HT-29 (cell line): ENCODE data around the gene PIF1. TPM values are rescaled to one million over a fixed set of nuclear protein-coding genes. Genes with fewer than 3 reads are reported as not detected.
A peak's percentile ranks its signal among the peaks of the same experiment; 100 is the strongest.
"Not testable (repeated sequence)": the region's sequence is repeated elsewhere in the genome, so short reads cannot be mapped to it uniquely, and the experiment has no call there.

Experiments
- DNase-seq: peaks from one replicate; pipeline ENCODE4 v3.0.0-alpha.2; 2015; ENCODE audit warnings: low spot score
- total RNA-seq: library from RNA; depleted of rRNA; stranded (reverse); fragments of >200 nt; shearing (Covaris generic); gene quantifications from 2 replicates; pipeline ENCODE4 v1.2.3, GENCODE V29; 2014

PIF1 gene
- total RNA-seq, 1 experiment from 2014 or later, result 66.2 TPM

DNA sequence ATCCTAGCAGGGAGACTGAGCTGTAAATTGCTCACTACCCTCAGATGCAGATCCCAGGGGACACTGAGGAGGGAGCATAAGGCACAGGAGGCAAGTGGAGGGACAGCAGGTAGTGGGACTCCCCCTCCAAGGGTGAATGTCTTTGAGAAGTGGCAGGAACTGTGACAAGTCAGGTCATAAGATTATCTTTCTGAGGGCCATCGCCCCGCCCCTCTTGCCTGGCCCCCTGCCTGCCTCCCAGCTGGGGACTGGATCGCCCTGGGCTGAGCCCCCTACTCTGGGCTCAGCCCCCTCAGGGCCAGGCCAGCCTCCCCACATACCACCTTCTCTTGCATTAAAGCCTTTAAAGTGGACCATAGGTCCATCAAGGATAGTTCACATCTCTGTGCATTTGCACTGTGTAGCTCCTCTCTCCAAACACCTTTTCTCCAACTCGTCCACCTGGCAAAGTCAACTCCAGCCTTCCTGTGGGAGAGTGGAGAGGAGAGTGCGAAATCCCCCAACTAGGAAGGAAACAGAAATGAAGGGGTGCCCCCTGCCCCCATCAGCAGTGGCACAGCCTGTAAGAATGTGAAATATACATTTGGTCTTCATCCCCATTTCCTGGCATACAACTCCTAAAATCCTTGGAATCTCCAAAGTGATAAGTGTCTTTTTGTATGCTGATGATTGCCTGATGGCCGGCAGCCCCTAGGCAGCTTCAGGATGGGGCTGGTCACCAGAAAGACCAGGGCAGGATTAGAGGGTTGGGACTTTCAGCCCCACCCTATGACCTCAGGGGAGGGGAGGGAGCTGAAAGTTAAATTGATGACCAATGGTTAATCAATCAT, 14.7 kb downstream of the PIF1 start:
- no peak for DNase-seq

DNA sequence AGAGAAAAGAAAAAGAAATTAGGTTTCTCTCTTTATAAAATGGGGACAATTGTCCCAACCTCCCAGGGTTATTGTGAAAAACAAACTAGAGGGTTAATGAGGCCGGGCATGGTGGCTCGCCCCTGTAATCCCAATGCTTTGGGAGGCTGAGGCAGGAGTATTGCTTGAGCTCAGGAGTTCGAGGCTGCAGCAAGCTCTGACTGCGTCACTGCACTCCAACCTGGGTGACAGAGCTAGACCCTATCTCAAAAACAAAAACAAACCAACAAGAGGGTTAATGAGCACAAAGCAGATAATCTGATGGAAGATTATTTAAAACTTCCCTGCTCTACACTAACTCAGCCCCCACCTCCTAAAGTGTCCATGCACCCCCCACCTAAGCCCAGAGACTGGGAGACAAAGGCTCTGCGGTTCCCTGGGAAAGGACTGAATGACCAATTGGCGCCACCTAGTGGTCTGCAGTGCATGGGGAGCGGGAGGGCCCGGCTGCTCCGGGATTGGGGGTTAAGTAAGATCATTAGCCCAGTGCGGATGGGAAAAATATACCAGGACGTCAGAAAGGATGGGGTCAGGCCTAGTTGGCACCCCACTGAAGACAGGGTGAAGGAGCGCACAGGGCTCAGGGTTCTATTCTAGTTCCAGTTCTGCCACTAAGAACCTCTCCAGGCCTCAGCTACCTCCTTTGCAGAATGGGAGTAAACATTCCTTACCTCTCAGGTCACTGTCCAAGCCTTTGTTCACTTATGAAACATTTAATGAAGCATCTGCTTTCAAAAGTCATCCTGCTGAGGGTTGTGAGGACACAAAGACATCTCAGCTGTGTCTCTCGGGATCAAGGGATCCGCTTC, 15.6 kb downstream of the PIF1 start:
- peak; percentile 93 for DNase-seq

DNA sequence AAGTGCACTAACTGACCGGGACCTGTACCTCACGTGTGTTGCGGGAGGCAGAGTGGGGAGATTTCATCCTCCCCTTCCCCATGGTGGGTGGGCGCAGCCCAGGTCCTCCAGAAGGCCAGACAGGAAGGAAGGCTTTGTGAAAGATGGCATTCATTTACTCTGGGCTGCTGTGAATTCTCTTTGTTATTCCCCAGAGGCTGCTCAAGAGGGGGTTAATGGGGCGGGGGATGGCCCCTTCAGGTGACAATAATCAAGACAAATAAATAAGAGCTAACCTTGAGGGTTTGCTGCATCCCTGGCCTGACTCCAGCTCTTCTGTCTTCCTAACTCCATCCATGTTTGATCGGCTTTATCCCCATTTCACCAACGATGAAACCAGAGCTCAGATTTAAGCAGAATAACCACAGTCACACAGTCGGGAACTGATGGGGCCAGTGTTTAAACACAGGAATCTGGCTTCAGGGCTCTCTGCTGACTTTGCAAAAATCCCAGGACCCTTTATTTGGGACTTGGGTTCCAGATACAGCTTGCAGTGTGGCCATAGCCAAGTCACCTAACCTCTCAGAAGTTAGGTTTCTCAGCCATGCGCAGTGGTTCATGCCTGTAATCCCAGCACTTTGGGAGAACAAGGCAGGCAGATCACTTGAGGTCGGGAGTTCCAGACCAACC, 16.5 kb downstream of the PIF1 start:
- DNase-seq, result no peak

DNA sequence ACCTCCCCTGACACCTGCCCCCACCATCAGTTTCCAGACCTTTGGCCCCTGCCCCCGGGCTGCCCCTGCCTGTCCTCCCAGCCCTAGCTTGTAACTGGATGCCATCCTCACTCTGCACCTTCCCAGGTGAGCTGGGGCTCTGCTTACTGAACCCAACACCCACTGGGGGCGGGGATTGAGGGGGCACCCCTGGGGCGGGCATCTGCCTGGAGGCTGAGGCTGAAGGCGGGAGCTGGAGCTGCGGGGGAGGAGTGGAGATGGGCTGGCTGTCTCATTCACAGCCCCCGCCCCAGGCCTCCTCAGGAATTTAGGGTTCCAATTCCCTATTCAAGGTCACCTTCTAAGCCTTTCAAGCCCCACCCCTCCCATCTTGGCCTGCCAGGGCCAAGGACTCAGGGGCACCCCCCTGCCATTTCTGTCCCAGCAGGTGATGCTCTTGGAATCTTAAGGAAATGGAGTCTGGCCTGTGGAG, 17.7 kb downstream of the PIF1 start:
- no peak for DNase-seq

DNA sequence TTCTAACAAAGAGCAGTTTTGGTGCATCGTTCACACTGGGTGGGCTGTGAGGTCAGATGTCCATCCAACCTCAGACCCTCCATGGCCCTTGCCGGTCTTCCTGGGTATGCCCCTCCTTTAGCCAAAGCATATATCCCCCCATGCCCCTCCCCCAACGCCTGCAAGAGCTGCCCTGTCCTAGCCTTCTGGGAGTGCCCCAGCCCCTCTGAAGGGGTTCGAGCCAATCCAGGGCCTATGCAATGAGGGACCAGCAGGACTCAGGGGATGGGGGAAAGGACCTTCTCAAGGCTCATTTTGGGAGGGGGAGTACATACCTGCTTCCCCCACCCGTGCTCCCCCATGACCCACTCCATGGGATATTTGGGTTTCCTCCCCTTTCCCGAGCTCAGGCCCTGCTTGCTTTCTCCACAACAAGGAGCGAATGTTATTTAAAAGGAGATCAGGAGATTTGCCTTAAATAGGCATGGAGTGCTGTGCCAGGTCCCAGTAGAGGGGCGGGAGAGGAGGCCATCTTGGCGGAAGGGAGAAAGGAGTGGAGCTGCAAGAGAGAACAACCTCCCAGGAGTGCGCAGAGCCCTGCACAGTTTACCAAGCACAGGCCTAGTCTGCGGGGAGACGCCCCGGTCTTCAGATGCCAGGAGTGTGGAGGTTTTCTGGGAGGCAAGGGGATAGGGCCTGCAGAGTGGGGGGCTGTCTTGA, 18.2 kb downstream of the PIF1 start:
- DNase-seq, result no peak

DNA sequence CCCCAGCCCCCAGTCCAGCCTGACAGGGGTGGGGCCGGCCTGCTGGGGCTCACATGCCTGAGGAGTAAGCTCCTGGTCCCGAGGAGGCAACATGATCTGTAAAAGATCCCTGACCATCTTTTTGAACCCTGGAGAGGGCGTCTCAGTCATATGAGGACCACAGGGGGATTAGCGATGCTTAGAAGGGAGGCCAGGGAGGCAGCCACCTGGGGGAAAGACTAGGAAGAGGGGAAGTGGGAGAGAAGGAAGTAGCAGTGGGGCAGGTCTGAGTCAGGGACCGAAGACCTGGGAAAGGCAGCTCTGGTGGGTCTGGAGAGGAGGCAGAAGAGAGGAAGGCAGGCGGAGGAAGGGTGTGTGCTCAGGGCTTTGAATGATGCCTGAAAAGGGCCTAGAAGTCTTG, 18.9 kb downstream of the PIF1 start:
- no peak for DNase-seq

DNA sequence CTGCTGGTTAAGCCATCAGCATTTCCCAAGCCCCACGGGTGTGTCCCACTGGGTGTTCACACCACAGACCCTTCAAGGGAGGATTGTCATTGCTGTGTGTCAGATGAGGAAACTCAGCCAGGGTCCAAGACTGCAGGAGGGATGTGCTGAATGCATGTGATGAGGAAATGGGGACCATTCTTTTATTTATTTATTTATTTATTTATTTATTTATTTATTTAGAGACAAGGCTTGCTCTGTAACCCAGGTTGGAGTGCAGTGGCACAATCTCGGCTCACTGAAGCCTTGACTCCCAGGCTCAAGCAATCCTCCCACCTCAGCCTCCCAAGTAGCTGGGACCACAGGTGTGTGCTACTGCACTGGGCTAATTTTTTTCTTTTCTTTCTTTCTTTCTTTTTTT, 20.8 kb downstream of the PIF1 start:
- DNase-seq, result no peak

DNA sequence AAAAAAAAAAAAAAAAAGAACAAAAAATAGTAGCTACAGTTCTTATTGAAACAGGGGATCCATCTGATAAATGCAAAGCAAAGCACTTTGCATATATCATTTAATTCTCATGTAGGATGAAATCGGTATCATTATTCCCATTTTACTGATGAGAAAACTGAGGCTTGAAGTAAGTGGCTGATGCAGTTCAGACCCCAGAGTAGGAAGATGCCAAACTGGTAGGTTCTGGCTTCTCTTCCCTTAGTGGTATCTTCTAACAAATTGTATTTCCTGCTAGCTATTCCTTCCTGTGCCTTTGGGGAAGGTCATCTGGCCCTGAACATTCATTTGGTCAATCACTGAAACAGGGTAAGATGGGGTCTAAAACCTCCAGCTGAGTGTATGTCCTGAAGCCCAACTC, 21.9 kb downstream of the PIF1 start:
- no peak for DNase-seq

DNA sequence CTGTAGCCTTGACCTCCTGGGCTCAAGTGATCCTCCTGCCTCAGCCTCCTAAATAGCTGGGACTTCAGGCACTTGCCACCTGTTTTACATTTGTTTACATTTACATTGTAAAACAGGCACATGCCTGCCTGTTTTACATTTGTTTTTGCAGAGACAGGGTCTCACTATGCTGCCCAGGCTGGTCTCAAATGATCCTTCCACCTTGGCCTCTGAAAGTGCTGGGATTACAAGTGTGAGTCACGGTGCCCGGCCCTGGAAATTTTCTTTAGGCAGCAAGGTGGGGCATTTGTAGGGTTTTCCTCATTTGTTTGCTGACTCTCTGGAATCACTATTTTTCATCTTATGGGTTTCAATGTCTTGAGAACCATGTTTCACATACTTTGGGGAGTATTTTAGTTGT, 25.0 kb downstream of the PIF1 start:
- no peak for DNase-seq

DNA sequence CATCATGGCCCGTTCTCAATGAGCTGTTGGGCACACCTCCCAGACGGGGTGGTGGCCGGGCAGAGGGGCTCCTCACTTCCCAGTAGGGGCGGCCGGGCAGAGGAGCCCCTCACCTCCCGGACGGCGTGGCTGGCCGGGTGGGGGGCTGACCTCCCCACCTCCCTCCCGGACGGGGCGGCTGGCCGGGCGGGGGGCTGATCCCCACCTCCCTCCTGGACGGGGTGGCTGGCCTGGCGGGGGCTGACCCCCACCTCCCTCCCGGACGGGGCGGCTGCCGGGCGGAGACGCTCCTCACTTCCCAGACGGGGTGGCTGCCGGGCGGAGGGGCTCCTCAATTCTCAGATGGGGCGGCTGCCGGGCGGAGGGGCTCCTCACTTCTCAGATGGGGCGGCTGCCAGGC, 26.5 kb downstream of the PIF1 start:
- not testable (repeated sequence) for DNase-seq

DNA sequence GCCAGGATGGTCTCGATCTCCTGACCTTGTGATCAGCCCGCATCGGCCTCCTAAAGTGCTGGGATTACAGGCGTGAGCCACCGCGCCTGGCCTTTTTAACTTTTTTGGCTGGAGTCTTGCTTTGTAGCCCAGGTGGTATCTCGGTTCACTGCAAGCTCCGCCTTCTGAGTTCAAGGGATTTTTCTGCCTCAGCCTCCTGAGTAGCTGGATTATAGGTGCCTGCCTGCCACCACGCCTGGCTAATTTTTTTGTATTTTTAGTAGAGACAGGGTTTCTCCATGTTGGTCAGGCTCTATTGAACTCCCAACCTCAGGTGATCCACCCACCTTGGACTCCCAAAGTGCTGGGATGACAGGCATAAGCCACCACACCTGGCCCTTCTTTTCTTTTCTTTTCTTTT, 29.5 kb downstream of the PIF1 start:
- not testable (repeated sequence) for DNase-seq

DNA sequence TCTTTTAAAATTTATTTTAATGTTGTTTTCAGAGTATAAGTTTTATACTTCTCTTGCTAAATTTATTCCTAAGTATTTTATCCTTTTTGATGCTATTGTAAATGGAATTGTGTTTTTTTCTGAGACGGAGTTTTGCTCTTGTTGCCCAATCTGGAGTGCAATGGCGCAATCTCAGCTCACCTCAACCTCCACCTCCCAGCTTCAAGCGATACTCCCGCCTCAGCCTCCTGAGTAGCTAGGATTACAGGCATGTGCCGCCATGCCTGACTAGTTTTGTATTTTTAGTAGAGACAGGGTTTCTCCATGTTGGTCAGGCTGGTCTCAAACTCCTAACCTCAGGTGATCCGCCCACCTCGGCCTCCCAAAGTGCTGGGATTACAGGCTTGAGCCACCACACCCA, 30.1 kb downstream of the PIF1 start:
- not testable (repeated sequence) for DNase-seq

DNA sequence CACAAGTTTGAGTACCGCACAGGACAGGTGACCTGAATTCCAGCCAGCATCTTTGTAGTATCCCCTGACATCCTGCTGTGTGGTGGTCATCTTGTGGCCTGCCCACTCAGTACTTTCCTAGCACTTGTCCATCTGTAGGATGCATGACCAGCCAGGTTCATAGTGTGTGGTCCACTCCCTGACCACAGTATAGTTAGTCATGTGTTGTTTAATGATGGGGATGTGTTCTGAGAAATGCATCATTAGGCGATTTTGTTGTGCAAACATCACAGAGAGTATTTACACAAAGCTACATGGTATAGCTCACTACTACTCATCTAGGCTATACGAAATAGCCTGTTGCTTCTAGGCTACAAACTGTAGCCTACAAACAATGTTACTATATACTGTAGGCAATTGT, 33.2 kb downstream of the PIF1 start:
- no peak for DNase-seq

DNA sequence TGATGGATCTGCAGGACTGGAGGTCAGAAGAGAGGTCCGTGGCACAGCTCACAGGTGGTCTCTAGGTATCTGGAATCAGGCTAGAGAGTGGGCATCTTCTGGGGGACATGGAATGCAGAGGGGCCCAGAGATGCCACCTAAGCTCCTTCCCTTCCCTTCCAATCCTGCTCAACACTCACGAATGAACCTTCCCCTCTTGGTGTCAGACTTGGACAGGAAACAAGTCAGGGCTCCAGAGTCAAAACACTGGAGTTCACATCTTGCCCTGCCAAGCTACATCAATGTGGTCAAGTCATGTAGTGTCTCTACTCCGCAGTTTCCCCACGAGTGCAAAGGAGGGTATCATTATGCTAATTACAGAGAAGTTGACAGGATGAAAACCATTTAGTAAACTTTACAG, 34.0 kb downstream of the PIF1 start:
- DNase-seq, result no peak

DNA sequence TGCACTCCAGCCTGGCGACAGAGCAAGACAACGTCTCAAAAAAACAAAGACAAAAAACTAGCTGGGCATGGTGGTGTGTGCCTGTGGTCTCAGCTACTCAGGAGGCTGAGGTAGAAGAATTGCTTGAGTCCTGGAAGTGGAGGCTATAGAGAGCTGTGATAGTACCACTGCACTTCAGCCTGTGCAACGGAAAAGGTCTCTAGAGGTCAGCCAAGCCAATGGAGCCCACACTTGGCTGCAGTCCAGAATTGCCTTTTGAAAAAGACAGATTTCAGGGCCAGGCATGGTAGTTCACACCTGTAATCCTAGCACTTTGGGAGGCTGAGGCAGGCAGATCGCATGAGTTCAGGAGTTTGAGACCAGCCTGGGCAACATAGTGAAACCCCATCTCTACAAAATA, 41.7 kb downstream of the PIF1 start:
- no peak for DNase-seq

DNA sequence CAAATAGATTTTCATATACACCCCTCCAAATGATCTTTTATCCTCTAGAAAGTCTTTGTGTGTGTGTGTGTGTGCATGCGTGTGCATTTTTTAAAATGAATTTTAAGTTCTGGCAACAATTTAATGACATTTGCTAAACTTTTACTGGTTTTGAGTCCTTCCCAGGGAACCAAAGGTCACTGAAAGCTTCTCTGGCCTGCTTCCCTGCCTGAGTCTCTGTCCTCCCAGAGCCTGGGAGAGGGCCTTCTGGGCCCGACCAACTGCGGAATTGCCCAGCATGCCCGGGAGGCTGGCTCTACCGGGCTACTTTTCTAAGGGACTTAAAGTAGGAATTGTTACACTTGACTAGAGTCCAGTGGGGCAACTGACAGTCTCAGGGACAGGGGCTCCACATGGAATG, 42.7 kb downstream of the PIF1 start:
- no peak for DNase-seq

DNA sequence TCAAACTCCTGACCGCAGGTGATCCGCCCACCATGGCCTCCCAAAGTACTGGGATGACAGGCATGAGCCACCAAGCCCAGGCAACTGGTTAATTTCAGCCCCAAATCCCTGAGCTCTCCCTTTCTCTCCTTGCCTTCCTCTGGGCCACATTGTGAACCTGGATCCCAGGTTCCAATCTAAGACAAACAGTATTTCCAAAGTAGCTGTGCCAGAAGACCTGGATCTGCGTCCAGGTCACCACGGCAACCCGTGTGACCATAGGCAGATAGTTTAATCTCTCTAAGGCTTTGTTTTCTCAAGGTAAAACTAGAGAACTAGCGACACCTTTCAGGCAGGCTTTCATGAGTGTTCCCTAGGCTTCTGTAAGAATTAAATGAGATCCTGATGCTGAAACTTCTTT, 44.1 kb downstream of the PIF1 start:
- DNase-seq, result no peak

DNA sequence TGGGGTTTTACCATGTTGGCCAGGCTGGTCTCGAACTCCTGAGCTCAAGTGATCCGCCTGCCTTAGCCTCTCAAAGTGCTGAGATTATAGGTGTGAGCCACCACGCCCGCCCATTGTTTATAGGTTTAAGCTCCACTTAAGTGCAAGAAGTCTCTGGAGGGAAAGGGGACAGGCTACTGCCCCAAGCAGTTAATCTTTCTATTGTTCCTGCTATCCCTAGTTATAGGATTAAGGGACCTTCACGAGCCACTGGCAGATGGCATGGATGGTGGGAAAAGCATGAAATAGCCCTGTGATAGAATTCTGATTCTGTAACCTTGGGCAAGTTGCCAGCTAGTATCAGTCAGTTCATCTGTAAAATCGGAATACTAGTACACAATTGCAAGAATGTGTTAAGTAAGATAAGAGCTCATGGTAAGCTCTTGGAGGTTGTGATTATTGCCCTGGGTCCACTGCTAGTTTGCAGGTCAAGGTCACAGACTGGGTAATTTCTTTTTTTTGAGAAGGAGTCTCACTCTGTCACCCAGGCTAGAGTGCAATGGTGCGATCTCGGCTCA, 44.8 kb downstream of the PIF1 start:
- DNase-seq, result no peak

DNA sequence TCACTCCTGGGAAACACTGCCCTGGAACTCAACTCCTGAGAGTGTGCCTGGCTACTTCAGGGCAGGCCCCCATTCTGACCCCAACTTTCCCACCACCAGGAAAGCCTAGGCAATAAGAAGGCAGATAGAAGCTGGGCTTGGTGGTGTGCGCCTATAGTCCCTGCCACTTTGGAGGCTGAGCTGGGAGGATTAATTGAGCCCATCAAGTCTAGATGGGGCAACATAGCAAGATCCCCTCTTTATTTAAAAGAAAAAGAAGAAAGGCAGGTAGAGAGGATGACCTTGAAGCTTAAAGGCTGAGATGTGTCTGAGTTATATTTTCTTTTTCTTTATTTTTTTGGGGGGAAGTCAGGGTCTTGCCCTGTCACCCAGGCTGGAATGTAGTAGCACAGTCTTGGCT, 45.8 kb downstream of the PIF1 start:
- DNase-seq, result no peak

DNA sequence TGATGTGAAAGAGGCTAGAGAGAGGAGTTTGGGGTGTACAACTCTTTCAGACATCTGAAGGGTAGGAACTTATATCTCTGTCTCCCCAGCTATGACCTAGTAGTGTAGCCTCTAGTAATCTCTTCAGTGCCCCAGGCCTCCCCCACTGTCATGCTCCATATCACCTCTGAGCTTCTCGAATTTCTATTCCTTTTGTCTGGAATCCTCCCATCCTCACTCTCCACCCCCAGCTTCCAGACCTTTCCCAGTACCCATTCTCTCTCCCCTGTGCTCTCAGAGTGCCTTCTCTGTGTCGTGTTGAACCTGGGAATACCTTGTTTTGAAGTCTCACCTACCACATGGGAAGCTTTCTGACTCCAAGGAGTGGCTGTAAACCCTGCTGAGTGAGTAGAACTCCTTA, 46.4 kb downstream of the PIF1 start:
- DNase-seq, result no peak

DNA sequence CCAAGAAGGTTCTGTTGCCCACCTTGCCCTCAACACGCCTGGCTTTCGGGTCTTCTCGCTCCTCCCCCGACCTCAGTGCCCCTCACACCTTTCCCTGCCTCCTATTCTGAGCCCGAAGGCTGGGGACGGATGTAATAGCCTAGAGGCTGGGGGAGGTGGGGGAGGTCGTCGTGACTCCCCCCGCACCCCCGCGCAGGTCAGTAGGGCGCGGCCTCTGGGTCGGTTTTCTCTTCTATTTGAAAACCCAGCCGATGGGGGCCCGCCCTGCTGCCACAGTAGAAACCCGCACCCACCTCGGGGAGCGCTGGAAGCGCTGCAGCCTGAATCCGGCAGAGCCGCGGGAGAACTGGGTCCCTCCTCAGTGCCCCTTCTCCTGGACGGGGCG, 49.1 kb downstream of the PIF1 start:
- no peak for DNase-seq
